B cell (primary cell): ENCODE measurements around the gene RPS14. TPM values are rescaled to one million over a fixed set of nuclear protein-coding genes. Genes with fewer than 3 reads are reported as not detected.
A peak's percentile ranks its signal among the peaks of the same experiment; 100 is the strongest.
"Not testable (repeated sequence)": the region's sequence is repeated elsewhere in the genome, so short reads cannot be mapped to it uniquely, and the experiment has no call there.

Experiments
- ATAC-seq: fragments of 200-7000 bp; cut with Tn5 transposase; one replicate; pipeline ENCODE4 v1.10.0; 2021; ENCODE audit warnings: low read depth, mild to moderate bottlenecking, moderate number of reproducible peaks, moderate library complexity
- CTCF ChIA-PET: fragments of 350-600 bp; sonication (Branson Sonifier 250); formaldehyde crosslinking; loops from one replicate; lab custom pipeline; 2021; ENCODE audit warnings: antibody characterized with exemption, inconsistent platforms; lab: Charles Lee
- POLR2A ChIA-PET: fragments of 350-600 bp; sonication (Branson Sonifier 250); formaldehyde crosslinking; loops from one replicate; lab custom pipeline; 2021; ENCODE audit warnings: antibody characterized with exemption; lab: Charles Lee
- DNase-seq: peaks from one replicate; pipeline ENCODE4 v3.0.0; 2013
- H2AFZ ChIP-seq: 2 replicates; pipeline ENCODE4 v1.6.1; 2012; ENCODE audit warnings: mild to moderate bottlenecking, low read depth, low read length; ENCODE audit not compliant: insufficient read depth, poor library complexity, severe bottlenecking
- H3K27ac ChIP-seq, 2 donors: 1 replicate in 1 of 2; 2 replicates in 1 of 2; pipeline ENCODE4 v1.5.1; 2012 to 2013; ENCODE audit warnings: low read length in 2 of 2, mild to moderate bottlenecking in 2 of 2, moderate library complexity in 1 of 2
- H3K27me3 ChIP-seq, 4 experiments: fragments of 200-600 bp in 1 of 4; sonication (generic) in 1 of 4; replicated peaks in 1 of 4; 1 replicate in 2 of 4; 2 replicates in 2 of 4; pipeline versions ENCODE4 v1.6.1 to v1.7.0; 2013 to 2016; ENCODE audit warnings: low read length in 3 of 4, mild to moderate bottlenecking in 2 of 4, mixed read lengths in 1 of 4, moderate library complexity in 1 of 4; ENCODE audit not compliant: insufficient read depth in 4 of 4, control insufficient read depth in 3 of 4; ENCODE audit errors: control extremely low read depth in 1 of 4
- H3K36me3 ChIP-seq, 2 experiments: replicated peaks in 1 of 2; 1 replicate in 1 of 2; 2 replicates in 1 of 2; pipeline versions ENCODE4 v1.6.1 to v1.7.1; 2013; ENCODE audit warnings: low read length in 1 of 2; ENCODE audit not compliant: insufficient read depth in 2 of 2, control insufficient read depth in 1 of 2; ENCODE audit errors: control extremely low read depth in 1 of 2, extremely low read depth in 1 of 2
- H3K4me1 ChIP-seq, 2 donors: fragments of 200-600 bp in 1 of 2; sonication (generic) in 1 of 2; 1 replicate in 1 of 2; 2 replicates in 1 of 2; pipeline versions ENCODE4 v1.5.1 to v1.6.1; 2013 to 2017; ENCODE audit warnings: low read length in 2 of 2; ENCODE audit not compliant: control insufficient read depth in 2 of 2, insufficient read depth in 2 of 2
- H3K4me2 ChIP-seq: replicated peaks from 2 replicates; pipeline ENCODE3; 2012; ENCODE audit warnings: mild to moderate bottlenecking, low read depth, low read length; ENCODE audit not compliant: poor library complexity, severe bottlenecking
- H3K4me3 ChIP-seq, 5 experiments: fragments of 200-600 bp in 1 of 5; sonication (generic) in 1 of 5; 1 replicate in 3 of 5; 2 replicates in 2 of 5; pipeline versions ENCODE4 v1.5.1 to v1.7.0; 2011 to 2016; ENCODE audit warnings: low read length in 4 of 5, mild to moderate bottlenecking in 4 of 5, low read depth in 2 of 5, control low read depth in 1 of 5, moderate library complexity in 1 of 5; ENCODE audit not compliant: insufficient read depth in 1 of 5; ENCODE audit errors: control extremely low read depth in 1 of 5, extremely low read depth in 1 of 5
- H3K79me2 ChIP-seq: fragments of 200-600 bp; sonication (generic); one replicate; pipeline ENCODE4 v1.6.0; 2016; ENCODE audit warnings: low read length; ENCODE audit not compliant: control insufficient read depth, insufficient read depth
- H3K9ac ChIP-seq: fragments of 200-600 bp; sonication (generic); 2 replicates; pipeline ENCODE4 v1.6.1; 2017; ENCODE audit warnings: mild to moderate bottlenecking, low read length, moderate library complexity
- H3K9me3 ChIP-seq, 3 donors: one replicate each; pipeline versions ENCODE4 v1.6.1 to v1.7.1; 2013; ENCODE audit warnings: low read length in 2 of 3; ENCODE audit not compliant: control insufficient read depth in 2 of 3, insufficient read depth in 1 of 3; ENCODE audit errors: control extremely low read depth in 1 of 3
- H4K20me1 ChIP-seq: 2 replicates; pipeline ENCODE4 v1.6.0; 2012; ENCODE audit warnings: mild to moderate bottlenecking, low read length; ENCODE audit not compliant: insufficient read depth, control insufficient read depth, poor library complexity, severe bottlenecking
- H3K27ac Mint-ChIP-seq: one replicate; pipeline ENCODE4 v1.8.0; 2021; ENCODE audit warnings: mixed read lengths
- H3K27me3 Mint-ChIP-seq: one replicate; pipeline ENCODE4 v1.8.0; 2021; ENCODE audit warnings: mixed read lengths
- H3K4me1 Mint-ChIP-seq: one replicate; pipeline ENCODE4 v1.8.0; 2021; ENCODE audit warnings: mixed read lengths
- H3K4me3 Mint-ChIP-seq: one replicate; pipeline ENCODE4 v1.8.0; 2021; ENCODE audit warnings: mixed read lengths
- H3K9me3 Mint-ChIP-seq: one replicate; pipeline ENCODE4 v1.8.0; 2022; ENCODE audit warnings: mixed read lengths; ENCODE audit not compliant: insufficient read depth
- CTCF ChIP-seq: fragments of 200-600 bp; IDR thresholded peaks from one replicate; pipeline ENCODE4 v1.8.0; 2022; ENCODE audit warnings: antibody characterized with exemption, mild to moderate bottlenecking
- EZH2 ChIP-seq: IDR thresholded peaks from 2 replicates; pipeline ENCODE4 v1.6.1; 2012; ENCODE audit warnings: borderline replicate concordance, low read depth, mild to moderate bottlenecking, moderate library complexity, low read length; ENCODE audit not compliant: insufficient read depth, poor library complexity, severe bottlenecking
- whole genome bisulfite sequencing: methylation state at CpG from one replicate; pipeline ENCODE4 v1.1.5; 2013; ENCODE audit warnings: missing lambda C conversion rate; ENCODE audit not compliant: insufficient coverage; 5-methylcytosine and 5-hydroxymethylcytosine counted together
- intact Hi-C: fragments of 100-400 bp; cut with micrococcal nuclease; formaldehyde crosslinking; loops from one replicate; pipeline ENCODE4 v1.10.0; 2022
- polyA plus RNA-seq: library from polyadenylated mRNA; depleted of rRNA; stranded (reverse); fragments of >200 nt; gene quantifications from 2 replicates; pipeline ENCODE4 v1.2.3, GENCODE V29; 2012
- total RNA-seq, 2 donors: library from RNA; stranded (reverse); fragments of 120-200 nt in 1 of 2; gene quantifications; 1 replicate in 1 of 2; 2 replicates in 1 of 2; pipeline versions ENCODE4 v1.2.3 to v1.2.4, GENCODE V29; 2013 to 2022

Gene RPS14
- total and polyA plus RNA-seq, 2 donors (not counting 1 experiment from before 2014, with no cell fraction given) = 3,740 to 6,881 TPM

DNA sequence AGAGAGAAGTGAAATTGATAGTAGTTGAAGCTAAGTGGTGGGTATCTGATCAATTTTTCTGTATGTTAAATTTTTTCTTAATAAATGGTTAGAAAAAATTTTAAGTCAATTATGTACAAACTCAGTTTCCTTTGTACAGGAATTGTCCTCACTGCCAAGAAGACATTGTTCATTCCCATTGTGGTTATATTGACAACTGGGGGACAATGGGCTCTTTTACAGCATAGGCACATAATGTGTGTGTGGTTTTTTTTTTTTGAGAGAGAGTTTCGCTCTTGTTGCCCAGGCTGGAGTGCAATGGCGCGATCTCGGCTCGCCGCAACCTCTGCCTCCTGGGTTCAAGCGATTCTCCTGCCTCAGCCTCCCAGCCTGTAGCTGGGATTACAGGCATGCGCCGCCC is 23.4 kb downstream of the RPS14 start:
- H3K4me3 Mint-ChIP-seq, DNase-seq, H3K27ac Mint-ChIP-seq, H3K4me2 ChIP-seq, H3K4me3 ChIP-seq, H3K9ac ChIP-seq, H3K27me3 Mint-ChIP-seq, intact Hi-C loops, ATAC-seq, H2AFZ ChIP-seq, H4K20me1 ChIP-seq, H3K27me3 ChIP-seq, H3K36me3 ChIP-seq, H3K27ac ChIP-seq, H3K9me3 Mint-ChIP-seq, H3K9me3 ChIP-seq: not testable (repeated sequence)
- ChIA-PET CTCF (interaction anchor here (1.0 to 11.9 kb wide), 2 partner anchors 15 to 28 kb away, joined by 5 to 111 read pairs; partner anchors contain the start of gene CD74), POLR2A (interaction anchor here (1.2 to 21.5 kb wide), 3 partner anchors 10 to 26 kb away, joined by 15 to 387 read pairs (median 286); partner anchors contain the start of gene CD74)
- Histone ChIP-seq H3K4me1 (peaks cover 30 to 34% of the 10 kb centered on the region in 2 donors), H3K79me2 (peaks cover 92% of the 10 kb centered on the region)
- H3K4me1 Mint-ChIP-seq = peaks cover 42% of the 10 kb centered on the region
- 100% methylated on average over 3 of the region's 9 CpGs for WGBS

GRCh38 chr5:150422758-150423157 is 26.8 kb downstream of the RPS14 start:
- Mint-ChIP-seq H3K4me1 (peaks cover 40% of the 10 kb centered on the region), H3K9me3 (no peaks in the 10 kb centered on the region), H3K27me3 (no peaks in the 10 kb centered on the region), H3K4me3 (no peak overlapping the region), H3K27ac (peak overlapping the region; percentile 56)
- H3K27ac ChIP-seq = no peak overlapping the region
- WGBS = 100% methylated on average over 1 of the region's 3 CpGs
- H4K20me1 ChIP-seq = no peaks in the 10 kb centered on the region
- DNase-seq = no peak
- no peaks in the 10 kb centered on the region for H3K36me3 ChIP-seq
- H3K27me3 ChIP-seq = no peaks in the 10 kb centered on the region
- no peak overlapping the region for H2AFZ ChIP-seq
- ATAC-seq = no peak
- no peak overlapping the region for H3K9ac ChIP-seq
- H3K4me1 ChIP-seq = peaks cover 39 to 42% of the 10 kb centered on the region in 2 donors
- CTCF ChIA-PET = interaction anchor here (1.3 to 4.8 kb wide), 2 partner anchors 10 to 12 kb away, joined by 6 to 19 read pairs; no protein-coding TSS in a partner anchor
- H3K4me2 ChIP-seq = no peak overlapping the region
- TF ChIP-seq EZH2 = no peak
- TF ChIP-seq CTCF = no peak
- H3K4me3 ChIP-seq = no peak overlapping the region
- peaks cover 91% of the 10 kb centered on the region for H3K79me2 ChIP-seq
- POLR2A ChIA-PET = interaction anchor here (21.5 kb wide), 1 partner anchor 11 kb away, joined by 387 read pairs; the partner anchor contains the start of gene CD74
- no peaks in the 10 kb centered on the region for H3K9me3 ChIP-seq
- intact Hi-C loops = no loop called here
